Muscle layer of duodenum (tissue), 2 donors: Measurements from ENCODE around the gene MTURN.
A peak's percentile ranks its signal among the peaks of the same experiment; 100 is the strongest.

ENCODE experiments used
- H3K27ac ChIP-seq: one replicate; pipeline ENCODE4 v1.7.0; 2013; ENCODE audit warnings: mild to moderate bottlenecking, low read length
- H3K27me3 ChIP-seq: one replicate; pipeline ENCODE4 v1.7.0; 2013; ENCODE audit warnings: low read depth, mild to moderate bottlenecking, control low read depth, low read length
- H3K36me3 ChIP-seq, 2 donors: one replicate each; pipeline ENCODE4 v1.7.0; 2013; ENCODE audit warnings: low read length in 2 of 2, control low read depth in 1 of 2, mild to moderate bottlenecking in 1 of 2; ENCODE audit not compliant: insufficient read depth in 2 of 2, control insufficient read depth in 1 of 2
- H3K4me1 ChIP-seq, 2 donors: one replicate each; pipeline ENCODE4 v1.7.0; 2013; ENCODE audit warnings: low read length in 2 of 2, mild to moderate bottlenecking in 2 of 2, control low read depth in 1 of 2, moderate library complexity in 1 of 2; ENCODE audit not compliant: insufficient read depth in 2 of 2, control insufficient read depth in 1 of 2
- H3K4me3 ChIP-seq, 2 donors: one replicate each; pipeline ENCODE4 v1.7.0; 2013; ENCODE audit warnings: low read length in 2 of 2, low read depth in 1 of 2, mild to moderate bottlenecking in 1 of 2
- H3K9me3 ChIP-seq, 2 donors: one replicate each; pipeline ENCODE4 v1.7.0; 2013; ENCODE audit warnings: low read length in 2 of 2, control low read depth in 1 of 2, mild to moderate bottlenecking in 1 of 2; ENCODE audit not compliant: control insufficient read depth in 1 of 2
- donor health status: healthy.

The MTURN gene

GRCh38 chr7:30112103-30112713 lies 22.6 kb upstream of the MTURN start:
- H3K9me3 ChIP-seq, result peaks cover 5 to 12% of the 10 kb centered on the region in 2 donors
- no peaks in the 10 kb centered on the region for H3K36me3 ChIP-seq
- no peak overlapping the region for H3K4me3 ChIP-seq
- H3K4me1 ChIP-seq, result no peaks in the 10 kb centered on the region
- no peaks in the 10 kb centered on the region for H3K27me3 ChIP-seq
- H3K27ac ChIP-seq, result no peak overlapping the region

- no peaks in the 10 kb centered on the region for H3K4me1 ChIP-seq
- H3K27me3 ChIP-seq, result no peaks in the 10 kb centered on the region
- no peaks in the 10 kb centered on the region for H3K36me3 ChIP-seq
- H3K27ac ChIP-seq, result no peak overlapping the region
- no peak overlapping the region for H3K4me3 ChIP-seq
- H3K9me3 ChIP-seq, result peaks cover 5 to 9% of the 10 kb centered on the region in 2 donors
These were observed 21.6 kb upstream of the MTURN start for GRCh38 chr7:30113144-30113543.

GRCh38 chr7:30114536-30115238 lies 20.1 kb upstream of the MTURN start:
- Histone ChIP-seq H3K27me3 (no peaks in the 10 kb centered on the region), H3K36me3 (no peaks in the 10 kb centered on the region), H3K4me3 (no peak overlapping the region), H3K9me3 (peaks cover 5 to 7% of the 10 kb centered on the region in 2 donors), H3K27ac (no peak overlapping the region), H3K4me1 (no peaks in the 10 kb centered on the region)

DNA sequence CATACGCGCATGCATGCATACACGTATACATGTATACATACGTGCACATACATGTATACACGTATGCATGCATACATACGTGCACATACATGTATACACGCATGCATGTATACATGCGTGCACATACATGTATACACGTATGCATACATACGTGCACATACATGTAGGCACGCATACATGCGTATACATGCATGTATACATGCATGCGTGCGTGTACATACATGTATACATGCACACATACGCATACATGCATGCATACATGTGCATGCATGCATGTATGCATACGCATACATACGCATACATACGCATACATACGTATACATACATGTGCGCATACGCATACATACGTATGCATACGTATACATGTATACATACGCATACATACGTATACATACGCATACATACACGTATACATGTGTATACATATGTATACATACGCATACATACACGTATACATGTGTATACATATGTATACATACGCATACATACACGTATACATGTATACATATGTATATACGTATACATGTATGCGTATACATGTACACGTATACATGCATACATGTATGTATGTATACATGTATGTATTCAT lies 19.0 kb upstream of the MTURN start:
- Histone ChIP-seq H3K36me3 (no peaks in the 10 kb centered on the region), H3K27ac (no peak overlapping the region), H3K9me3 (peaks cover 5 to 7% of the 10 kb centered on the region in 2 donors), H3K4me1 (no peaks in the 10 kb centered on the region), H3K4me3 (no peak overlapping the region), H3K27me3 (no peaks in the 10 kb centered on the region)

DNA sequence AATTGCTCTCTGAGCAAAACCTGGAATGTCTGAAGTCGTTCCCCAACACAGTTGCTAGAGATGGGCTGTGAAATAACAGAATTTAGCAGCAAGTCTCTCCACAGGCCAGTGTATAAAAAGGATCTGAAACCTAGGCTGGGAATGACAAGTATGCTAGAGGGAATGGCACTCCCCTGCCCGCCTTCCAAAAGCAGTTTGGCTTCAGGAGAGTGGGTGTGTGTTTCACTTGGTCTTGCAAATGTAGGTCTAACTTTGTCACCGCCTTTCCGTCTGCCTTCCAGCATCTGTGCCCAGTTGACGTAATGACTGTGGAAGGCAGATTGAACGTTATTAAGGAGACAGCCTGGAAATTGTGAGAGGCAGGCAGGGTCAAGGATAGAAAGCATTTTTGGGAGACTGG lies 18.0 kb upstream of the MTURN start:
- no peak overlapping the region for H3K27ac ChIP-seq
- peaks cover 5 to 7% of the 10 kb centered on the region in 2 donors for H3K9me3 ChIP-seq
- H3K4me3 ChIP-seq, result no peak overlapping the region
- H3K27me3 ChIP-seq, result no peaks in the 10 kb centered on the region
- H3K36me3 ChIP-seq, result no peaks in the 10 kb centered on the region
- H3K4me1 ChIP-seq, result no peaks in the 10 kb centered on the region

- no peaks in the 10 kb centered on the region for H3K27me3 ChIP-seq
- H3K36me3 ChIP-seq, result no peaks in the 10 kb centered on the region
- no peaks in the 10 kb centered on the region for H3K4me1 ChIP-seq
- H3K4me3 ChIP-seq, result no peak overlapping the region
- no peak overlapping the region for H3K27ac ChIP-seq
- H3K9me3 ChIP-seq, result peaks cover 4 to 7% of the 10 kb centered on the region in 2 donors
These were observed 16.9 kb upstream of the MTURN start for GRCh38 chr7:30117896-30118295.

GRCh38 chr7:30119890-30120577 lies 14.8 kb upstream of the MTURN start:
- Histone ChIP-seq H3K9me3 (no peaks in the 10 kb centered on the region), H3K27ac (no peak overlapping the region), H3K4me1 (no peaks in the 10 kb centered on the region), H3K27me3 (no peaks in the 10 kb centered on the region), H3K4me3 (no peak overlapping the region), H3K36me3 (no peaks in the 10 kb centered on the region)

DNA sequence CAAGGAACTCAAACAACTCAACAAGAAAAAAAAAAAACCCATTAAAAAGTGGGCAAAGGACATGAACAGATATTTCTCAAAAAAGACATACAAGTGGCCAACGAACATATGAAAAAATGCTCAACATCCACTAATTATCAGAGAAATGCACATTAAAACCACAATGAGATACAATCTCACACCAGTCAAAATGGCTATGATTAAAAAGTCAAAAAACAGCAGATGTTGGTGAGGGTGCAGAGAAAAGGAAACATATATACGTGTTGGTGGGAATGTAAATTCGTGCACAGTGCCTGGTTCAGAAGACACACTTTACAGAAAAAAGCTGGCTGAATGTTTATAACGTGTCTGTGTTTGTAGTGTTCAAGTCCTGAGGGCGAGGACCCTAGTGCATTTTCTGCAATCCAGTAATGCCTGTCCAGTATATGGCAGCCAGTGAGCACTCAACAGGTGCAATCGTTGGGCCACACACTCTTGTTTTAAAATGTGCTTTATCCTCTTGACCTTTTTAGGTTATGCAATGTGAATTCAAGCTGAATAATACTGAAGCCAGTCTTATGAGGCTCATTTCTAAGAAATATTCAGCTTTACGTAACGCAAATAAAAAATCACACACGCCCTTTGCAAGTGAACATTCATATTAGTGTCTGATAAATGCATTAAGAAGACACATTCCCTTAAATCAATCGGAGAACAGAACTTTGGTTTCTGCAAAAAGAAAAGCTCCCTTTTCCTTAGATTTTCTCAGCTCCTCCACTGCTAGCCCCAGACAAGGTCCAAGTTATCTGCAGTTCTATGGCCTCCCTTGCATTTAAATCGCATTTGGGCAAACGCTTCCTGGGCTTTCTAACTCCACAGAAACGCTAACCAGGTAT lies 813 bp upstream of the MTURN start:
- Histone ChIP-seq H3K27me3 (no peaks in the 10 kb centered on the region), H3K4me3 (peak overlapping the region; percentile 67 to 70), H3K27ac (no peak overlapping the region), H3K4me1 (peaks cover 0 to 4% of the 10 kb centered on the region in 2 donors), H3K9me3 (no peaks in the 10 kb centered on the region), H3K36me3 (peaks cover 0 to 3% of the 10 kb centered on the region in 2 donors)

- Histone ChIP-seq H3K4me1 (peaks cover 0 to 9% of the 10 kb centered on the region in 2 donors), H3K27ac (peak overlapping the region; percentile 36), H3K9me3 (no peaks in the 10 kb centered on the region), H3K36me3 (no peaks in the 10 kb centered on the region), H3K27me3 (no peaks in the 10 kb centered on the region), H3K4me3 (peak overlapping the region; percentile 84 to 85)
These were observed 723 bp downstream of the MTURN start for GRCh38 chr7:30135301-30136116.

- no peak overlapping the region for H3K27ac ChIP-seq
- no peaks in the 10 kb centered on the region for H3K9me3 ChIP-seq
These were observed 1.4 kb downstream of the MTURN start for GRCh38 chr7:30136117-30136731.

More at GRCh38 chr7:30136117-30136731, 1.4 kb downstream of the MTURN start:
- H3K4me3 ChIP-seq, result peak overlapping the region; percentile 84 to 85
- H3K4me1 ChIP-seq, result peaks cover 0 to 9% of the 10 kb centered on the region in 2 donors
- no peaks in the 10 kb centered on the region for H3K36me3 ChIP-seq
- no peaks in the 10 kb centered on the region for H3K27me3 ChIP-seq
